HepG2 (cell line): ENCODE data around the gene ATP8B4.

Experiments used
- DDIT3 ChIP-seq: sonication (generic); formaldehyde crosslinking; IDR thresholded peaks from 2 replicates; pipeline ENCODE4 v1.4.0; 2020; ENCODE audit warnings: mild to moderate bottlenecking, missing genetic modification reagents
- DRAP1 ChIP-seq: IDR thresholded peaks from 2 replicates; pipeline ENCODE4 v1.6.1; 2016; ENCODE audit warnings: missing genetic modification reagents, missing compliant biosample characterization
- FOXM1 ChIP-seq: sonication (generic); formaldehyde crosslinking; IDR thresholded peaks from 2 replicates; pipeline ENCODE4 v1.5.0; 2020; ENCODE audit warnings: missing genetic modification reagents
- MAFK ChIP-seq, 2 experiments: IDR thresholded peaks in 1 of 2; conservative IDR thresholded peaks in 1 of 2; 2 replicates each; pipeline ENCODE4 v1.6.1; 2011; ENCODE audit warnings: improper control_type of control experiment in 2 of 2, low read length in 2 of 2
- NFIC ChIP-seq: IDR thresholded peaks from 2 replicates; pipeline ENCODE4 v1.6.1; 2012; ENCODE audit warnings: mild to moderate bottlenecking, low read length, inconsistent platforms
- POLR2AphosphoS5 ChIP-seq: IDR thresholded peaks from 2 replicates; pipeline ENCODE4 v1.6.1; 2012; ENCODE audit warnings: low read depth, low read length
- ZNF121 ChIP-seq: sonication (generic); formaldehyde crosslinking; IDR thresholded peaks from 2 replicates; pipeline ENCODE4 v1.5.0; 2020; ENCODE audit warnings: mild to moderate bottlenecking, missing genetic modification reagents
- TF ChIP-seq, protein P1 (sequence below): sonication (generic); formaldehyde crosslinking; IDR thresholded peaks from 2 replicates; pipeline ENCODE4 v1.4.0; 2020; ENCODE audit warnings: missing genetic modification reagents

- TF ChIP-seq NFIC (no peak), DDIT3 (CRISPR knock-in tag) (no peak), POLR2AphosphoS5 (no peak), MAFK (conservative IDR thresholded peaks at IDR 0.05 in 1 of 2, IDR thresholded peaks at IDR 0.05 in 1 of 2; ENCODE audit: low read length in 2 of 2) (no peak), DRAP1 (CRISPR knock-in tag) (no peak), ZNF121 (no peak), FOXM1 (no peak)
- TF ChIP-seq, protein P1, sequence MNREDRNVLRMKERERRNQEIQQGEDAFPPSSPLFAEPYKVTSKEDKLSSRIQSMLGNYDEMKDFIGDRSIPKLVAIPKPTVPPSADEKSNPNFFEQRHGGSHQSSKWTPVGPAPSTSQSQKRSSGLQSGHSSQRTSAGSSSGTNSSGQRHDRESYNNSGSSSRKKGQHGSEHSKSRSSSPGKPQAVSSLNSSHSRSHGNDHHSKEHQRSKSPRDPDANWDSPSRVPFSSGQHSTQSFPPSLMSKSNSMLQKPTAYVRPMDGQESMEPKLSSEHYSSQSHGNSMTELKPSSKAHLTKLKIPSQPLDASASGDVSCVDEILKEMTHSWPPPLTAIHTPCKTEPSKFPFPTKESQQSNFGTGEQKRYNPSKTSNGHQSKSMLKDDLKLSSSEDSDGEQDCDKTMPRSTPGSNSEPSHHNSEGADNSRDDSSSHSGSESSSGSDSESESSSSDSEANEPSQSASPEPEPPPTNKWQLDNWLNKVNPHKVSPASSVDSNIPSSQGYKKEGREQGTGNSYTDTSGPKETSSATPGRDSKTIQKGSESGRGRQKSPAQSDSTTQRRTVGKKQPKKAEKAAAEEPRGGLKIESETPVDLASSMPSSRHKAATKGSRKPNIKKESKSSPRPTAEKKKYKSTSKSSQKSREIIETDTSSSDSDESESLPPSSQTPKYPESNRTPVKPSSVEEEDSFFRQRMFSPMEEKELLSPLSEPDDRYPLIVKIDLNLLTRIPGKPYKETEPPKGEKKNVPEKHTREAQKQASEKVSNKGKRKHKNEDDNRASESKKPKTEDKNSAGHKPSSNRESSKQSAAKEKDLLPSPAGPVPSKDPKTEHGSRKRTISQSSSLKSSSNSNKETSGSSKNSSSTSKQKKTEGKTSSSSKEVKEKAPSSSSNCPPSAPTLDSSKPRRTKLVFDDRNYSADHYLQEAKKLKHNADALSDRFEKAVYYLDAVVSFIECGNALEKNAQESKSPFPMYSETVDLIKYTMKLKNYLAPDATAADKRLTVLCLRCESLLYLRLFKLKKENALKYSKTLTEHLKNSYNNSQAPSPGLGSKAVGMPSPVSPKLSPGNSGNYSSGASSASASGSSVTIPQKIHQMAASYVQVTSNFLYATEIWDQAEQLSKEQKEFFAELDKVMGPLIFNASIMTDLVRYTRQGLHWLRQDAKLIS = no peak
Observed at GRCh38 chr15:49844390-49844789, 274.6 kb downstream of the ATP8B4 start.
